Thoracic aorta (tissue), 2 donors: ENCODE data around the gene IL1RAPL2. TPM values are rescaled to one million over a fixed set of nuclear protein-coding genes. Genes with fewer than 3 reads are reported as not detected.

Experiments
- ATAC-seq: fragments of 150-250 bp; one replicate; pipeline ENCODE4 v1.8.0; 2017; ENCODE audit warnings: low read depth; ENCODE audit not compliant: insufficient number of reproducible peaks, low FRiP score
- DNase-seq: peaks from one replicate; pipeline ENCODE4 v3.0.0-alpha.2; 2020; ENCODE audit warnings: low spot score
- H3K27ac ChIP-seq, 2 donors: fragments of 200-600 bp; sonication (generic); 1 replicate in 1 of 2; 2 replicates in 1 of 2; pipeline ENCODE4 v1.5.1; 2016; ENCODE audit warnings: mild to moderate bottlenecking in 2 of 2, moderate library complexity in 2 of 2
- H3K27me3 ChIP-seq: fragments of 200-600 bp; sonication (generic); replicated peaks from 2 replicates; pipeline ENCODE4 v1.6.0; 2016; ENCODE audit warnings: mild to moderate bottlenecking; ENCODE audit not compliant: insufficient read depth
- H3K36me3 ChIP-seq: fragments of 200-600 bp; sonication (generic); one replicate; pipeline ENCODE4 v1.5.1; 2016
- H3K4me1 ChIP-seq, 2 donors: fragments of 200-600 bp; sonication (generic); 1 replicate in 1 of 2; 2 replicates in 1 of 2; pipeline versions ENCODE4 v1.5.1 to v1.6.0; 2016; ENCODE audit warnings: low read depth in 2 of 2, mild to moderate bottlenecking in 1 of 2; ENCODE audit not compliant: control insufficient read depth in 1 of 2
- H3K4me3 ChIP-seq: fragments of 200-600 bp; sonication (generic); 2 replicates; pipeline ENCODE4 v1.5.1; 2016; ENCODE audit warnings: mild to moderate bottlenecking
- H3K9me3 ChIP-seq: fragments of 200-600 bp; sonication (generic); 2 replicates; pipeline ENCODE4 v1.5.1; 2016
- total RNA-seq, 2 donors: library from RNA; depleted of rRNA; stranded (reverse); fragments of >200 nt; gene quantifications; one replicate each; pipeline versions ENCODE4 v1.1.0 to v1.2.3, GENCODE V29; 2016
- TF ChIP-seq, protein P1 (sequence below): fragments of 200-600 bp; sonication (generic); IDR thresholded peaks from one replicate; pipeline ENCODE4 v1.5.1; 2019; ENCODE audit warnings: antibody characterized with exemption

The IL1RAPL2 gene
- total RNA-seq, 2 donors from 2014 or later: not detected

DNA sequence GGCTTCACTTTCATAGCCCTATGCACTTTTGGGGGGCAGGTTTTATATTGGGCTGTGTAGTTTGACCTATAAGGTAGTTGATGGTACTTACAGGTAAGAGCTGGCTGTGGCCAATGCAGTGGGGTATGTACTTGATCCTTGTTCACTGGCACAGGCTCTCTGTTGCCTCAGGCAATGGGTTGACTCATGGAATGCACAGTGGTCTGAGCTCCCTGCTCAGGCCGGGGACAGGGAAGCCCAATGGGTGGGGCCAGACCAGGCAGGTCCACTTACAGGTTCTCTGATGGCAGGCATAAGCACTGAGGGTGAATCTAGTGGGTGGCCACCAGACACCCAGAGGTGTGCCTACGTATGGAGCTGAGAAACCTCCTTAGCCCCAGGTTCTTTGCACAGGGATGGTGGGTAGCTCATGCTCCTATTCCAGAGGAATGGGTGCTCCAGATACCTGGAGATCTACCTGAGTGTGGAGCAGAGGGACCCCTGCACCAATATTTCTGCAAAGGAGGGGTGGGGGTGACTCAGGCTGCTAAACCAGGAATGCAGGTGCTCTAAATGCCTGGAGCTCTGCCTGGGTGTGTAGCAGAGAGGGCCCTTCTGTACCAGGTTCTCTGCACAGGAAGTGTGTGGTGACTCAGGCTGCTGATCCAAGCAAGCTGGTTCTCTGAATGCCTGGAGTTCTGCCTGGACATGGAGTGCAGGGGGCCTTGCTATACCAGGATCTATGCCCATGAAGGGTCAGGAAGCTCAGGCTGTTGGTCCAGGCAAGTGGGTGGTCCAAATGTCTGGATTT is 52.3 kb downstream of the IL1RAPL2 start:
- Histone ChIP-seq H3K9me3 (no peaks in the 10 kb centered on the region), H3K36me3 (no peaks in the 10 kb centered on the region), H3K27ac (no peak overlapping the region), H3K27me3 (no peaks in the 10 kb centered on the region), H3K4me3 (no peak overlapping the region), H3K4me1 (no peaks in the 10 kb centered on the region)
- DNase-seq (no peak), ATAC-seq (no peak)
- TF ChIP-seq, protein P1, sequence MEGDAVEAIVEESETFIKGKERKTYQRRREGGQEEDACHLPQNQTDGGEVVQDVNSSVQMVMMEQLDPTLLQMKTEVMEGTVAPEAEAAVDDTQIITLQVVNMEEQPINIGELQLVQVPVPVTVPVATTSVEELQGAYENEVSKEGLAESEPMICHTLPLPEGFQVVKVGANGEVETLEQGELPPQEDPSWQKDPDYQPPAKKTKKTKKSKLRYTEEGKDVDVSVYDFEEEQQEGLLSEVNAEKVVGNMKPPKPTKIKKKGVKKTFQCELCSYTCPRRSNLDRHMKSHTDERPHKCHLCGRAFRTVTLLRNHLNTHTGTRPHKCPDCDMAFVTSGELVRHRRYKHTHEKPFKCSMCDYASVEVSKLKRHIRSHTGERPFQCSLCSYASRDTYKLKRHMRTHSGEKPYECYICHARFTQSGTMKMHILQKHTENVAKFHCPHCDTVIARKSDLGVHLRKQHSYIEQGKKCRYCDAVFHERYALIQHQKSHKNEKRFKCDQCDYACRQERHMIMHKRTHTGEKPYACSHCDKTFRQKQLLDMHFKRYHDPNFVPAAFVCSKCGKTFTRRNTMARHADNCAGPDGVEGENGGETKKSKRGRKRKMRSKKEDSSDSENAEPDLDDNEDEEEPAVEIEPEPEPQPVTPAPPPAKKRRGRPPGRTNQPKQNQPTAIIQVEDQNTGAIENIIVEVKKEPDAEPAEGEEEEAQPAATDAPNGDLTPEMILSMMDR: no peak

DNA sequence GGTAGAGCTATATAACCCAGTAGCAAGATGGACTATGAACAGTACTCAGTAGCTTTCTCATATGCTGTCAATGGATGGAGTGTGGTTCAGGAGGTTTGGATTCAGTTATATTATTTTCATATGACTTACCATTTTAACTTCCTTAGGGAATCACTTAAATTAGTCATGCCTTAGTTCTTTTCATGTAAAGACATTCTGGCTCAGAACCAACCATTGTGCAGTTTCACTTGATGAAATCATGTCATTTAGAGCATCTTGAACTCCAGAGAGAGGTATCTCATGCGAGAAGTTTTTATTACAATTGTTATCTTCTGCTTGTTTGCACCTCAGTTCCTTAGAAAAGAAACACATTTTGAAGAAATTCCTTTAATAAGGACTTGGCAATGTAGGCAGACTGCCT is 55.8 kb downstream of the IL1RAPL2 start:
- Histone ChIP-seq H3K9me3 (no peaks in the 10 kb centered on the region), H3K4me3 (no peak overlapping the region), H3K36me3 (no peaks in the 10 kb centered on the region), H3K27me3 (no peaks in the 10 kb centered on the region), H3K27ac (no peak overlapping the region), H3K4me1 (no peaks in the 10 kb centered on the region)
- no peak for DNase-seq
- no peak for ATAC-seq
- TF ChIP-seq, protein P1: no peak

DNA sequence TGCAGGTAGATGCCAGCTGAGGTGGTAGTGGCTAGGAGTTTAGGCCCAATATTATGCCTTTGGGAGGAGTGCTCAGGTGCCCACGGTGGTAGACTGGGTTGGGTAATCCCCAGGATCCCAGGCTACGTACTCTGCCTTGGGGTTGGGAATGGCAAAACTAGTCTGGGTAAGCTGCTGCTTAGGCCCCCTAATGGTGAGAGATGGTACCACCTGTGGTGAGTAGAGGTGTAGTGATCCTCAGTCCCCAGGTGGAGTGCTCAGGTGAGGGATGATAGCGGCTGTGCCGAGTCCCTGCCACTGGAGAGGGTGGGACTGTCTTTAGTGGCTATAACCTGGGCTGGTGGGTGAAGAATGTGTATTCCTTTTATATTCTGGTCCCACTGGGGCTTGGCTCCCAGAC is 75.2 kb downstream of the IL1RAPL2 start:
- ATAC-seq (no peak), DNase-seq (no peak)
- Histone ChIP-seq H3K27ac (no peak overlapping the region), H3K4me1 (no peaks in the 10 kb centered on the region), H3K36me3 (no peaks in the 10 kb centered on the region), H3K9me3 (no peaks in the 10 kb centered on the region), H3K4me3 (no peak overlapping the region), H3K27me3 (no peaks in the 10 kb centered on the region)
- TF ChIP-seq, protein P1: no peak

DNA sequence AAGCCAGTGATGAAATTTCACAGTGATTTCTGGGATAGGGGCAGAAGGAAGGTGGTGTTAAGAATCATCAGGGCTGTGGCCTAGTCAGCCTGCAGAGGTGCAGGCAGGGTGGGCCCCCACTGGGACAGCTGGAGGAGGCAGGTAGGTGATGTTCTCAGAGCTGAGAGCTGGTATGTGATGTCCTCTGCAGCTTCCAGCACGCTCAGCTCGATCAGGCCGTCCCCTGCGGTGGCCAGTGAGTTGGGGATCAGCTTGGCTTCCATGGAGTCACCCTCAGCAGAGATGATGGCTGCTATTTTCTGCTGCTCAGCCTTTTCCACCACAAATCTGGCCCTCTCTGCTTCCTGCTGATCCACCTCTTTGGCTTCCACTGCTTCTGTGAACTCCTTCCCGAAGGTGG is 81.1 kb downstream of the IL1RAPL2 start:
- Histone ChIP-seq H3K27ac (no peak overlapping the region), H3K4me1 (no peaks in the 10 kb centered on the region), H3K27me3 (no peaks in the 10 kb centered on the region), H3K4me3 (no peak overlapping the region), H3K36me3 (no peaks in the 10 kb centered on the region), H3K9me3 (no peaks in the 10 kb centered on the region)
- no peak for DNase-seq
- TF ChIP-seq, protein P1: no peak
- ATAC-seq: no peak

DNA sequence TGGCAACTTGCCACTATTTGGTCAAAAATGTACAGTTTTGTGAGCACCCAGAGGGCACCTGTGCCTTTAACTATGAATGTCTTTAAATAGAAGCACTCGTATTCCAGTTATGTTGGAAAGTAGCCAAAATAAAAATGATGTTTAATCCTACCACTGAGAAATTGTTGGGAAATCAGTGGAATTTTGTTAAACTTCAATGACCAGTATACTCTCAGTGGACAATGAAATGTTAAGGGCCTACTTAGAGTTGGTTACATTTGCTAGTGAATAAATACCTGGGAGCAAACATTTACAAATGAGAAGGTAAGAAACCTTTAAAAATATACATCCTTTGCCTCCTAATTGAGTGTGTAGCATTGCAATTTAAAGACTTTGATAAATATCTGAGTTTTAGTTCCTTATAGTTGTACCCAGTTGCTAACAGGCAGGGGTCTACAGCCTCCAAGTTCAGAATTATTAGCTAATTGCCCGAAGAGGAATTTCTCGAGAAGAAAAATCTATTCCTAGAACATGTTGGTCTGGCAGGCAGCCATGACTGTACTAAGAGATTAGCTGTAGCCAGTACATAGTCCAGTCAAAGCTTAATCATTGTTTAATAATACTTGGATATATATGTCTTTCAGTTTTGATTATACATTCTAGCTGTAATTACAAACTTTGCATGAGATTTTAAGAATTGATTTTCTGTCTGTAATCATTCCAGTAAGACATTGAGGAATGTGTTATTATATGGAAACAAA is 93.2 kb downstream of the IL1RAPL2 start:
- TF ChIP-seq, protein P1: no peak
- Histone ChIP-seq H3K9me3 (no peaks in the 10 kb centered on the region), H3K27ac (peak overlapping the region in 1 of 2 donors; percentile 5), H3K4me3 (no peak overlapping the region), H3K27me3 (no peaks in the 10 kb centered on the region), H3K36me3 (no peaks in the 10 kb centered on the region), H3K4me1 (no peaks in the 10 kb centered on the region)
- DNase-seq (peak; percentile 2), ATAC-seq (no peak)
